CD4-positive, alpha-beta T cell treated with Interleukin-15 for 4 hours (primary cell): ENCODE measurements around the gene DGKQ.
"Not testable (repeated sequence)": the region's sequence is repeated elsewhere in the genome, so short reads cannot be mapped to it uniquely, and the experiment has no call there.

Experiments
- DNase-seq: peaks from one replicate; pipeline ENCODE4 v3.0.0-alpha.2; 2020; ENCODE audit warnings: low spot score

DGKQ gene

DNA sequence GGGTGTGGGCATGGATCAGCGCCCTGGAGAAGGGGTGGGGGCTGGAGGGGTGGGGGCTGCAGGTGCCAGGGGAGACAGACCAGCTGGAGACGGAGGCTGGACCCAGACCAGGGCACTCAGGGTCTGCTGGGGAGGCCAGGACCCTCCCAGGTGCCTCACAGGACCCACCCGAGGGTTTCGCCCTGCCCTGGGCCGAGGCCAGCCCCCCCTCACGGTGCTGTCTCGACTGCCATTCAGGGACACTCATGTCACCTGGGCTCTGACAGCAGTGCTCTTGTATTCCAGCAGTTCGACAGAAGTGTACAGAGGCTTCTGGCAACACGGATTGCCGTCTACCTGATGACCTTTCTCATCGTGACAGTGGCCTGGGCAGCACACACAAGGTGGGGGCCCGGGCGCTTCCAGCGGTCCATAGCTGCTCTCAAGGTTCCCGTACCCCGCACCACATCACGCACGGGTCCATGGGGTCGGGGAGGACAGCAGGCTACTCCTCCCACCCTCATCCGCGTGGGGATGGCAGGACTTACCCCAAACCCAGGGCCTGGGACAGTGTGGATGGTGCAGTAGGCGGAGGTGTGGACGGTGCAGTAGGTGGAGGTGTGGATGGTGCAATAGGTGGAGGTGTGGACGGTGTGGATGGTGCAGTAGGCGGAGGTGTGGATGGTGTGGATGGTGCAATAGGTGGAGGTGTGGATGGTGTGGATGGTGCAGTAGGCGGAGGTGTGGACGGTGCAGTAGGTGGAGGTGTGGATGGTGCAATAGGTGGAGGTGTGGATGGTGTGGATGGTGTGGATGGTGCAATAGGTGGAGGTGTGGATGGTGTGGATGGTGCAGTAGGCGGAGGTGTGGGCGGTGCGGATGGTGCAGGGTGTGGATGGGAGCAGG is 23.0 kb downstream of the DGKQ start:
- no peak for DNase-seq

DNA sequence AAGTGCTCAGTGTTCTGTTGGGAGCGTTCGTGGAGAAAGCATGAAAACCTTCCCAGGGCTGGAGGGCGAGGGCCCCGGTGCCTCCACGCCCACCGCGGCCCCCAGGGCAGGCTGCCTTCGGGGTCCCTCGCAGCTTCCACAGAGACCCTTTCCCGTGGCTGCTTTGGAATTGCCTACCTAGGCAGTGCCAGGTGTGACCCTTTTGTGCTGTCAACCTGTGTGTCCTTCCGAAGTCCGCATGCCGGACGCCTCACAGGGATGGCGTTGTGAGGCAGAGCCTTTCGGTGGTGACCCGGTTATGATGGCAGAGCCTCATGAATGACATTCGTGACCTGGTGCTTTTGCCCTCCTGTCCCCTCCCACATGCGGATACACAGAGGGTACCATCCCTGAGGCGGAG is 23.7 kb downstream of the DGKQ start:
- DNase-seq, result no peak

DNA sequence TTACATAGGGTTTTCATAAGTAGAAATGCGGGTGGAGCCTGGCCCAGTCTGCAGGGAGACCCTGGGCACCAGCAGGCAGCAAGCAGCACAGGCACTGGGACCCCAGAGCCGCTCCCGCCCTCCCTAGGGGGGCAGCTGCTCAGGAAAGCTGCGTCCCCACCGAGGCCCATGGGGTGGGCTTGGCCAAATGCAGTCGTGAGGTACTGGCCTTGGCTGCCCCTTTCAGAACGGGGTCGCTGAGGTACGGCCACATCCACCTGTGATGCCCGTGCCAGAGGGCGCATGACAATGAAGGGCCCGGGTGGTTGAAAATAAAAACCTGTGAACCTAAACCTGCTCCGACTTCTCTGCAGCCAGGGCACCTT is 24.5 kb downstream of the DGKQ start:
- DNase-seq, result no peak

DNA sequence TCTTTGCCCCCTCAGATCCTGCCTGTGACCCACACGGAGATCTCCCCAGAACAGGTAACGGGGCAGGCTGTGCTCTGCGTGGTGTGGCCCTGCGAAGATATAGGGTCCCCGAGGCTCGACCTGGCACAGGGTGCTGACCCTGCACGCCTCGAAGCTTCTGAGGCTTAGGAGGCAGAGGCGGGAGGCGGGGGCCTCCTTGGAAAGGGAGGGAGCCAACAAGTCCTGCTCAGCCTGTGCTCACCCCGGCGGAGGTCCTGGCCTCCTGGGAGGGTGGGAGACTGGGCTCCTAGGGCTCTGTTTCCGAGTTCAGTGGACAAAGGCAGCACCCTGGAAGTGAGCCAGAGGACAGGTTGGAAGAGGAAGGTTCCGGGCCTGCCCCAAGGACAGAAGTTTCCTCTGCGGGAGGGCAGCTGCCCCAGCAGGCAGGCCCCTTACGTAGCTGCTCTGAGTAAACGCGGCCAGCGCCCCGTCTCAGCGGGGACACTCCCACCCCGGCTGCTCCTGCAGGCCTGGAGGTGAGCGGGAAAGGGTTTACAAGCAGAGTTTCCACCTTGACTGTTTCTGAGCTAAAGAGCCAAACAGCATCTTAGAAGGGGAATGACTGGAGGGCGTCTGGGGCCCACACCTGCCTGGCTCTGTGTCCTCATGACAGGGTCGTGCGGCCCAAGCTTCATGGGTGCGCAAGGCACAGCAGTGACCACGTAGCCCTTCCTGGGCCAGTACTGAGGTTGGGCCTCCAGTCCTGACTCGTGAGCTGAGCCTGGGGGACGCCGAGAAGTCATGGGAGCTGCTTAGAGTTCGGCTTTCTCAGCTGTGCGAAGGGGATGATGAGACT is 25.1 kb downstream of the DGKQ start:
- no peak for DNase-seq

DNA sequence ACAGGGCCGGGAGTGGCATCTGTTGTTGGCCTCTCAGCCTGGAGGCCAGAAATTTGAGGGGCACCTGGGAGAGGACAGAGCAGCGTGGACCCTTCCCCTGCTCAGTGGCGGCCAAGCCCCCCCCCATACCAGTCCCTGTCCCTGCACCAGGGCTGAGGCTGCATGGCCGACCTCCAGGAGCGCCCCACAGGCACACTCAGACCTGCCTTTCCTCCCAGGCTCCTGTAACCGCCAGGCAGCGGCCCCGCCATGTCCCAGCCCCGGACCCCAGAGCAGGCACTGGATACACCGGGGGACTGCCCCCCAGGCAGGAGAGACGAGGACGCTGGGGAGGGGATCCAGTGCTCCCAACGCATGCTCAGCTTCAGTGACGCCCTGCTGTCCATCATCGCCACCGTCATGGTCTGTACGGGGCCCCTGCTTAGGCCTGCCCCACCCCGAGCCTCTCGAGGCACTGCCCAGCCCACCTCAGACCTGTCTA is 25.8 kb downstream of the DGKQ start:
- DNase-seq, result no peak

DNA sequence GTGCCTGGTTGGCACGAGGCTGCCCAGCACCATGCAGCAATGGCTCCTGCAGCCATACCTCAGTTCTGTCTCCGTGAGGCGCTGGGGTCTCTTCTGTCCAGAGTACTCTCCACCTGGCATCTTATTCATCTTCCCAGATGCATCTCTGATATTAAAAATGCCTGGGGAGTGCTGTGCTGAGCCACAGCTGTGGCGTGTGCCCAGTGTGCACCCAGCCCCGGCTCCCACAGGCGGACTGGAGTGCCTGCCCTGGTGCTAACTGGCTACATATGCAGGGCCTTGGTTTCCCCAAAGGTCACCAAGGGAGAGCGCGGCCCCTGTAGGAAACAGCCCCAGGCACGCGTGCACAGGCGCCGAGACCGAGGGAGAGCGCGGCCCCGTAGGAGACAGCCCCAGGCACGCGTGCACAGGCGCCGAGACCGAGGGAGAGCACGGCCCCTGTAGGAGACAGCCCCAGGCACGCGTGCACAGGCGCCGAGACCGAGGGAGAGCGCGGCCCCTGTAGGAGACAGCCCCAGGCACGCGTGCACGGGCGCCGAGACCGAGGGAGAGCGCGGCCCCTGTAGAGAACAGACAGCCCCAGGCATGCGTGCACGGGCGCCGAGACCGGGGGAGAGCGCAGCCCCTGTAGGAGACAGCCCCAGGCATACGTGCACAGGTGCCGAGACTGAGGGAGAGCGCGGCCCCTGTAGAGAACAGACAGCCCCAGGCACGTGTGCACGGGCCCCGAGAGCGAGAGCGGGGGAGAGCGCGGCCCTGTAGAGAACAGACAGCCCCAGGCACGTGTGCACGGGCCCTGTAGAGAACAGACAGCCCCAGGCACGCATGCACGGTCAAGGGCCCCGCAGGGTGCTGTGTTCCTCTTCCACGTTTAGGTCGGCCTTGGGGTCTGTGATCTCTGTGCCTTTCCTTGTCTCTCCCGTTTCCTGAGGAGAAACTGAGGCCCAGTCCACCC is 26.6 kb downstream of the DGKQ start:
- DNase-seq, result no peak

DNA sequence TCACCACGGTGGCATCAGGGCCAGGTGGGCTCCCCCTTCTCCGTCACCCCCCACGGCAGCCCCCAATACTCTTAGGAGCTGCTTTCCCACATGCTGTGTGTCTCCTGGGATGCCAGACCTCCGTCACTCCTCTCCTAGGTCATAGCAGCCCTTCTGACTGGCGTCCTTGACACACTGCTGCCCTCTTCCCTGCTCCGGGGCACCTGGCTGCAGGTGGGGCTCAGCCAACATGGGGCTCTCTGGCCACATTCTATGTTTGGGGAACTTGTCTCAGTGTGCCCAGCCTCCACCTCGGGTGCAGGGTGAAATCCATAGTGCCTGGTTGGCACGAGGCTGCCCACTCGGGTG is 27.3 kb downstream of the DGKQ start:
- DNase-seq, result no peak

DNA sequence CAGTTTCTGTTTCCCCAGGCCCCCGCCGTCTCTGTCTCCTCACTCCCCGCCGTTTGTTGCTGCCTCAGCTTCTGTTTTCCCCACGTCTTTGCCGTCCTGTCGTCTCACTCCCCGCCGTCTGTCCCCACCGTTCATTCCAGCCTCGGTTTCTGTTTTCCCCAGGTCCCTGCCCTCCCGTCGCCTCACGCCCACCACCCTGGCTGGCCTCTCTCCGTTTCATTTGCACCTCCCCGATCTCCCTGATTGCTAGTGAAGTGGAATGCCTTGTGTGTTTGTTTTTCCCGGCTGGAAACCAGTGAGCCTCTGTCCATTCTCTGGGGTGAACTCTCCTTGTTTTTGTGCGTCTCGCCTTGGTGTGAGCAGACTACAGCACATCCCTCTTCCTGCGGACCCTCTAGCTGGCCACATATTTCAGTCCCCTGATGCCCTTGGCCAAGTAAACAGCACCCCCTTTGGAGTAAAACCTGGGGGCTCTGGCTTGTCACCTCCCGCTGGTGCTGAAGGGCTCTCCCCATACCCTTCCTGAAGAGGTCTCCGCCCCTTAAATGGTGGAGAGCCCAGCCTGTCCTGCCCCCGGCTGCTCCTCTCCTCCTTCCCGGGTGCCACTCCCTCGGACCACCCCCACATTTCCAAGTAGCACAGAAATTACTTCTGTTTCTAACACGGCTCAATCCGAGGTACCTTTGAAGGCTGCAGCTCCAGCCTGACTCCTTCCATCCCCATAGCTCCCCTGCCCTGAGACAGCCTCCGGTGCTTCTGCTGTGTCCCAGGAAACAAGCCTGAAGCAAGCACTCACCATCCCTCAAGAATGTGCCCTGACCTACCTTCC is 27.9 kb downstream of the DGKQ start:
- no peak for DNase-seq

DNA sequence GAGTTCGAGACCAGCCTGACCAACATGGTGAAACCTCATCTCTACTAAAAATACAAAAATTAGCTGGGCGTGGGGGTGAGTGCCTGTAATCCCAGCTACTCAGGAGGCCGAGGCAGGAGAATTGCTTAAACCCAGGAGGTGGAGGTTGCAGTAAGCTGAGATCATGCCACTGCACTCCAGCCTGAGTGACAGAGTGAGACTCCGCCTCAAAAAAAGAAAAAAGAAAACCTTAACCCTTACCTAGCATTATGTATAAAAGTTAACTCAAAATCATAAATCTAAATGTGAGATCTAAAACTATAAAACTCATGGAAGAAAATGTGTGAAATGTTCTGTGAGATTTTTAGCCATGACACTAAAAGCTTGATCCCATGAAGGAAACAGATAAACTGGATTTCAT is 33.9 kb downstream of the DGKQ start:
- DNase-seq, result not testable (repeated sequence)

DNA sequence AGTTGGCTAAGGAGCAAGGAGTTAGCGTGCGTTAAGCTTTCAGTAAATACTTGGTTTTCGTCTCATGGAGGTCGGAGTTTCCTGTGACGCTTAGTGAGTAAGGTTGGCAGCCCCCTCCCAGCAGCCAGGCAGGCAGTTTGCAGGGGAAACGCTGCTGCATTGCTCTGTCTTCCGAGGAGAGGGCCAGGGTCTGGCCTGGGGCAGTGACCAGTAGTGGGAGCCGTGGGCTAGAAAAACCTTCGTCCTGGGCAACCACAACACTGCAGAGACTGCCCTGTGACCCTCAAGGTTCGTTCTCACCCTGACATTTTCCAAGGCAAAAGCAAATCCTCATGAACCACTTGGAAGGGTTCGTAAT is 40.7 kb downstream of the DGKQ start:
- DNase-seq, result no peak

DNA sequence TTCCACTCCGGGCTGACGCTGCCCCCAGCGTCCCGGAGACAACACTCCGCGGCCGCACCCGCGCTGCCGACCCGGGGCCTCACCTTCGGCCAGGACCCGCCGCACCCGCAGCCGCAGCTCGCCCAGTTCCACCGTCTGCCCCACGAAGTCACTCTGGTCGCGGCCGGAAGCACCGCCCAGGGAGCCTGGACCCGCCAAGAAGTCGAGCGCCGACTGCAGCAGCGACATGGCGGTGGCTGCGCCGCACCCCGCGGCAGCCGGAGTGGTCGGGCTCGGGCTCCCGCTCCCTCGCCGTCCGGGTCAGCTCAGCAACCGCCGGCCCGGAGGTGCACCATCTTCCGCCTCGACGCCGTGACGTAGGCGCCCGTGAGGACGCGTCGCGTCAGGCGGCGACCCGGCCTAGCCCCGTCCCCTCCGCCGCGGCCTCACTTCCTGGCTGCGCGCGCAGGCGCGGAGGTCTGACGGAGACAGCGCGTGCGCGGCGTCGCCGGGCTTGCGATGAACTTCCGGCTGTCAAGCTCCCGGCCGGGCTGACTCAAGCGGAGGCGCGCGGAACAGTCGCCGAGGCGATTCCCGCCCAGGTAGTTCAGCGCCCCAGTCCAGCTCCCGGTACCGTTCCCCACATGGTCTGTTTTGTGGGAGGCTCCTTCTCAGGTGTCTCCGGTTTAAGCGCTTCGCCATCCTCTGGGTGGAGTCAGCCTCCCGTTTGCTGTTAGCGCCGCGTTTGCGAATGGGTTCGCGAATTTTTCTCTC is 41.2 kb downstream of the DGKQ start, which contains the start of the genes GAK and TMEM175:
TSS of gene GAK (minus strand) at position 357 of the 753 bp plus-strand sequence. CDS start at position 228, 129 bp downstream.
TSS of gene TMEM175 (plus strand) at position 501 of the 753 bp plus-strand sequence. CDS start 15,280 bp downstream, outside the sequence.
- peak; percentile 97 for DNase-seq

DNA sequence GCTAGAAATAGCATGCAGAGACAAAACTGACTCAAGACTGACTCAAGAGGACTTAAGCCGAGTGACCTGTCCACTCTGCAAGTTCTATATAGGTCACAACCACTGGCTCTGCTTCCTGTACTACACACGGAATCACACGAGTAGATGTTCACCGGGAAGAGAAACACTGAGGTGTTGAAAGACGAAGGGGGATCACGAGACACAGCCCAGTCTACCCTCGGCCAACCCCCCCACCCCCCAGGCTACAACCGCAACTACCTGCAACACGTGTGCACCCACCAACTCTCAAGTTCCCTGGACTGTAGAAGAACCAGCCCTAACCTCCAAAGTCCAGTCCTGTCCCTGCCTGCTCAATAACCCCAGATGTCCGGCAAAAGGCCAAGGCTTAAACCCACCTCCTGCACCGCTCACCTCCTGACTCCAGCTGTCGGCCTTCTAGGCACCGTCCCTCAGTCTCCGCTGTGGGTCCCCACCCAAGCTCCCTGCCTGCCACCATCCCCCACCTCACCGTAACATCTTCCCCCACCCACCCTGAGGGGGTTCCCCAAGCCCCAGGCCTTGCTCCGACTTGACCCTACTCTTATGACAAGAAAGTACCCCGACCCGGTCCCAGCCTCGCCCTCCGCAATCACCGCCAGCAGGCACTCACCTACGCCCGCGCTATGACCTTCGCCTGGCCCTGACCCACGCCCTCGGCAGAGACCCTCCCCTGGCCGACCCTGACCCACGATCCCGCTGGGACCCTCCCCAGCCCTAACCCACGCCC is 42.0 kb downstream of the DGKQ start:
- no peak for DNase-seq

DNA sequence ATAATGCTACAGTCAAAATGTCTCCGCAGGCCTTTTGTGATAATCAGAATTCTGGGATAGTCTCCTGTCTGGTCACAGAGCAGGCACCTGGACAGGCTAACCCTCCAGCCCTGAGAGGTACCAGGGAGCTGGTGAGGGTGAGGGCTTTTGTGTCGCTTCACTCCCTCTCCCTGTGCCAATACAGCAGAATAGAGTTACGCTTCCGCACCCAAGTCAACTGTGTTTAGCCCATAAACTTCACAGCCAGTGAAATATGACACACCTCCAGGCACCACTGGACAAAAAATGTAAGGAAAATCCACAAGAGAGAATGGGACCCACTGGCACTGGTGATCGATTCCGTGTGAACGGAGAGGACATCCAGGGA is 42.6 kb downstream of the DGKQ start:
- DNase-seq, result no peak

DNA sequence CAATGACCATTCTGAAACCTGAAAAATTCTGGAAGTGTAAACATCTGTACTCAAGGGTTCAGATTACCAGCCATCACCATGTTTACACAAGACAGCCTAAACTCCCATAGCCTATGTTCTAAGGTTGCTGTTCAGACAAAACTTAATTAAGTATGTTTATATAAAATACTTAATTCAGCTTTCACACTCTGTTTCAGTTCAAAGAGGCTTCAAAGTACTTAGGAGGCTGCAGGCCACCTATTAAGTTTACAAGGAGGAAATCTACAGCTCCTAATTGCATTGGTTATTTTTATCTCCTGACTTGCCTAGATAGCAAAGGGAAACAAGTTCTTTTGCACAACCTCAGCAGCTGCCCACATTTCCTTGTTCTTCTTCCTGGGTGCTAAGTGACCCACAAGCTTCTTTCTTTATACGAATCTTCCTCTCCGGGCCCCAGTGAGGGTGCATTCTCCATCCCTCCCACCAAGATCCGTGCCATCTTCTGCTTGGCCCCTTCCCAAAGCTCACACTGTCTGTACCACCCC is 43.3 kb downstream of the DGKQ start:
- no peak for DNase-seq

DNA sequence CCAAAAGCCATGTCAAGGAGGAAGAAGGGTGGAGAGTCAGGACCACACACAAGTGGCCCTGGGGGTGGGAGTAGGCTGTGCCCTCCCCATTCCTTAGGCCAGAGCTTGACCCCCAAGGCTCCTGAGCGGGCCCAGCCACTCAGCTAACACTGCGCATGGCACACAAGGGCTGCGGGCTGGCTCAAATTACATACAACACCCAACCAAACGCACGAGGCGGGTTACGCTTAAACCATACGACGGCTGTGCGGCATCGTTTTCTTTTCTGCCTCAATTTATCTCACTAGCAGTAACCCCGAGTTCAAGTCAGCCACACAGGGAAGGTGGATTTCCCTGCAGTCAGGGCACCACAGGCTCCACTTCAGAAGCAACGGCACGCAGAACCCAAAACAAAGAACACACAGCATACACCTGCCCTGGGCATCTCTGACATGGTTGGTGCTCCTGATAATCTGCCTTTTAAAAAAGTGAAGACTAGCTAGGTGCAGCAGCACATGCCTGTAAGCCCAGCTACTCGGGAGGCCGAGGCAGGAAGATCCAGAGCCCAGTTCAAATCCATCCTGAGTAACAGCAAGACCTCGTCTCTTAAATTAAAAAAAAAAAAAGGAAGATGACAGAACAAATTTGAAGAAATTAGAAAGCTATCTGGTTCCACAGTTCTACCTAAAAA is 44.1 kb downstream of the DGKQ start:
- no peak for DNase-seq

DNA sequence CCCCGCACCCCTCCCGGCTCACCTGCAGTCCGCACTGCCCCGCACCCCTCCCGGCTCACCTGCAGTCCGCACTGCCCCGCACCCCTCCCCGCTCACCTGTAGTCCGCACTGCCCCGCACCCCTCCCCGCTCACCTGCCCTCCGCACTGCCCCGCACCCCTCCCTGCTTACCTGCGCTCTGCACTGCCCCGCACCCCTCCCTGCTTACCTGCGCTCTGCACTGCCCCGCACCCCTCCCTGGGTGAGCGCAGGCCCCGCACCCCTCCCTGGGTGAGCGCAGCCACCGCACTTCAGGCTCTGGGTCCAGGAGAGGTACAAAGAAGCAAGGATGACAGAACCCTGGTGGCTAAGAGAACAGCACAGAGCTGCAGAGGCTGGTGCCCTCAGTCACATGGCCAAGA is 45.8 kb downstream of the DGKQ start:
- not testable (repeated sequence) for DNase-seq

DNA sequence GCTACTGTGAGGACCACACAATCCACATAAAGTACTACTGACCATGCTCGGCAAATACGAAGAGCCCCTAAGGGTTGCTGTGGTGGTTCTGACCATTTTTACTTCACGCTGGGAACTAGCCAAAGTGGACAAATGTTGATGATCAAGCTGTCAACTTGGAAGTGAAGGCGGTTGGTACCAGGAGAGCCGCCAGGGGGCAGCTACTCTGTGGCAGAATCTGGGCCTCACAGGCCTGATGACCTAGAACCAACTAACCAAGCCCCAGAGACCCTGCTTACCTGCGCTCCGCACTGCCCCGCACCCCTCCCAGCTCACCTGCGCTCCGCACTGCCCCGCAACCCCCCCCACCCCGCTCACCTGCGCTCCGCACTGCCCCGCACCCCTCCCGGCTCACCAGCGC is 46.8 kb downstream of the DGKQ start:
- DNase-seq, result no peak

DNA sequence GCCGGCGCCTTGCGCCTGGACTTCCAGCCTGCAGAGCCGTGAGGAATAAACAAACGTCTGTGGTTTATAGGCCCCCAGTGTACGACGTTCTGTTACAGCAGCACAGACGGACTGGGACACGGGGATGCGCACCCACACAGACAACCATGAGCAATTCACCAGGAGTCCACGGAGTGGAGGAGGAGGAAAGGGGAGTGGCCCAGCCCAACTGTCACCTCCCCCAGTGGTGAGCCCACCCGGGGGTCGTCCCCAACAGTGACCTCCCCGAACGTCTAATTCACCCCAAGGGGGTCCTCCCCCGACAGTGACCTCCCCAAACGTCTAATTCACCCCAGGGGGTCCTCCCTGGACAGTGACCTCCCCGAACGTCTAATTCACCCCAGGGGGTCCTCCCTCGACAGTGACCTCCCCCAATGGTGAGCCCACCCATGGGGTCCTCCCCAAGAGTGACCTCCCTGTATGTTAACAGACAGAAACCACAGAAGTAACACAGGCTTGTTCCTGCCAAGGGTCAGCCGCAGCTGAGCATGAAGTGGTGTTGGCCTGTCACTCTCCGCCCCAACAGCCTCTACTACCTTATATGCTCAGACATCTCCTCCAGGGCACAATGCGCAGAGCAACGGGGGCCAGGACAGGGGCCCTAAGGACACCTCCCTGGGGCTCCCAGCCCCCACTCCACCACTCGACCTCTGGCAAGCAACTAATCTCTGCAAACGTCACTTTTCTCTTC is 47.4 kb downstream of the DGKQ start:
- DNase-seq, result no peak
